Gastrocnemius medialis (tissue), 4 donors: Measurements from ENCODE around the gene DPH2.

ENCODE experiments used
- CTCF ChIP-seq, 5 experiments: fragments of 450-650 bp in 3 of 5; fragments of 200-600 bp in 2 of 5; sonication (generic) in 2 of 5; IDR thresholded peaks in 4 of 5; conservative IDR thresholded peaks in 1 of 5; 1 replicate in 4 of 5; 2 replicates in 1 of 5; pipeline ENCODE4 v1.5.1; 2016 to 2019; ENCODE audit warnings: antibody characterized with exemption in 5 of 5, mild to moderate bottlenecking in 3 of 5, moderate library complexity in 3 of 5
- POLR2A ChIP-seq, 2 donors: fragments of 450-650 bp; IDR thresholded peaks; one replicate each; pipeline ENCODE4 v1.6.1; 2017; ENCODE audit warnings: antibody characterized with exemption in 2 of 2, mild to moderate bottlenecking in 2 of 2, moderate library complexity in 2 of 2

- TF ChIP-seq CTCF (IDR thresholded peaks at IDR 0.05 in 4 of 5, conservative IDR thresholded peaks at IDR 0.05 in 1 of 5) (no peak), POLR2A (IDR thresholded peaks at IDR 0.05) (no peak)
Measured at GRCh38 chr1:43936431-43937151, 33.2 kb upstream of the DPH2 start.
